ENCODE data around the gene KRT74.

Gene KRT74

DNA sequence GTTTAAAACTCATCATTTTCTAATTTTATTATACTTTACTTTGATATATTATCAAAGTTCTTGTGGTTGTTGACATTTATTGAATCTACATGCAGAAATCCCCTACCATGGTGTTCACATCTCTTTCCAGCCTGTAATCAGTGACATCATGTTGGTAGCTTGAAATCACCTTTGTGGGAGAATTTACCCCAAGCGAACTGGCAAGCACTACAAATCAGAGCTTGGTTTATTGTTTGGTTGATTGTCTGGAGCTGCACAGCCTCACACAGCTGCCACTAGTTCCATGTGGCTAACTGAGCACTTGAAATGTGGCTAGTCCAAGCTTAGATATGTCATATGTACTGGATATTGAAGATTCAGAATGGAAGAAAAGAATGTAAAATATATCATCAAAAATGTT, 38.1 kb downstream of the KRT74 start:
- DNase-seq (ENCODE audit: low read depth) = no peak

DNA sequence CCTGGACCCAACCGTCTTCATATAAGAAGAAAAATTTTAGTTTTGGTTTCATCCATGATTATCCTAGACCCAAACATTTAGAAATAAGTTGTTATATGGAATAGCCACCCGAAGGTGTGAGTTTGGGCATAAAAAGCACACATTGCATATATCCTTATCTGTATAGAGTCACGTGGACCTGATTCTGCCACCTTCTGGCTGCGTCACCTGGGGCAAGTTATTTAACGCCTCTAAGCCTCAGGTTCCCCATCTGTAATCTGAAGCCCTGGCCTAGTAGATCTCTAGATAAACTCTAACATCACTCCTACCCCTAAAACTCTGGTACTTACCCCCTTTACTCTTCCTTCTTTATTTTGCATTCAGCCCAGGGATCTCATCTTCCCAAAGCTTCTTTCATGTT, 39.2 kb downstream of the KRT74 start:
- no peak for DNase-seq (ENCODE audit: low read depth)

DNA sequence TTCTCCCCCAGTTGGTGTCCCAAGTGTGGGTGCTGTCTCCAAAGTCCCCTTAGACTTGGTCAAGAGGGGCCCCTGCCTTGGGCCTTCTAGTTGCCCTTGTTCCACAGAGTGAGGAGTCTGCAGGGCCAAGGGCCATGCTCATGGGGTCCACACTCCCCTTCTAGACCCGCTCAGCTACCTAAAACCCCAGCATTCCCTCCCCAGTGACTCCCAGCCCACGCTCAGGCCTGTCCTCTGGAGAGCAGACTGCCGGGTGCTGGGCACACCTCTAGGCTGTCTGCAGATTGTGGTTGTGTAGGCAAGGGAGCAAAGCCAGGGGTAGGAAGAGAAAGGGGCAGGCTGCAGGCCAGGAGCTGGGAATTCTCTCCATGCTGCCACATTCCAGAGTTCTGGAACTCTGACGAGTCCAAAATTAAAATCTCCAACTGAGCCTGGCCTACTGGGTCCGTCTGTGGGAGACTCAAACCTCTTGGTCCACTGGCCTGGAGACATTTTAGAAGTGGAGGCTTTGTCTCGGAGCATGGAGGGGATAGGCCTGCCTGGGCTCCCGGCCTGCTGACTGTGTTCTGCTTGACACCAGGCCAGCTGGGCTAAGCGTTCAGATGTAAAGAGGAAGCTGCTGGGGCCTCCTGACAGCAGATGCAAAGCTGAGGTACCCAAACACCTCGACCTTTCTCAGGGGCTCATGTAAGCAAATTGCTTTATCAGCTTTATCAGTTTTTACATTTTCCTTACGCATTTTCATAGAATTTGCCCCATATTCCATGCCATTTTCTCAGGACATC, 39.8 kb downstream of the KRT74 start:
- DNase-seq (ENCODE audit: low read depth) = no peak

DNA sequence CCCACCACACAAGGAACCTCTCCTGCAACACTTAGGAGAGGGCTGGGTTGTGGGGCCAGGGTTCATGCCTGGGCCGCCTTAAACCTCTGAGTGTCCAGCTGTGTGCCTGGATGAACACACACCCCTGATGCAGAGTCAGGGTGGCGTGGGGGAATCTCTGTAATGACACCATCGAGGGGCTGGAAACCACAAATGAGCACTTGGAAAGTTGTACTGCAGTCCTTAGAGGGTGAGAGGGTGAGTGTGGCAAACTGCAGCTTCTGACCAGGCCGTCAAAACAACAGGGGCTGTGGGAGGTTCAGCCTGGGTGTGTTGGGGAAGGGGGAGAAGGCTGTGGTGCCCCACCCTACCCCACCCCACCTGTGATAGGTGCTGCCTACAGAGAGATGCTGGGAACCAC, 41.0 kb downstream of the KRT74 start:
- no peak for DNase-seq (ENCODE audit: low read depth)

DNA sequence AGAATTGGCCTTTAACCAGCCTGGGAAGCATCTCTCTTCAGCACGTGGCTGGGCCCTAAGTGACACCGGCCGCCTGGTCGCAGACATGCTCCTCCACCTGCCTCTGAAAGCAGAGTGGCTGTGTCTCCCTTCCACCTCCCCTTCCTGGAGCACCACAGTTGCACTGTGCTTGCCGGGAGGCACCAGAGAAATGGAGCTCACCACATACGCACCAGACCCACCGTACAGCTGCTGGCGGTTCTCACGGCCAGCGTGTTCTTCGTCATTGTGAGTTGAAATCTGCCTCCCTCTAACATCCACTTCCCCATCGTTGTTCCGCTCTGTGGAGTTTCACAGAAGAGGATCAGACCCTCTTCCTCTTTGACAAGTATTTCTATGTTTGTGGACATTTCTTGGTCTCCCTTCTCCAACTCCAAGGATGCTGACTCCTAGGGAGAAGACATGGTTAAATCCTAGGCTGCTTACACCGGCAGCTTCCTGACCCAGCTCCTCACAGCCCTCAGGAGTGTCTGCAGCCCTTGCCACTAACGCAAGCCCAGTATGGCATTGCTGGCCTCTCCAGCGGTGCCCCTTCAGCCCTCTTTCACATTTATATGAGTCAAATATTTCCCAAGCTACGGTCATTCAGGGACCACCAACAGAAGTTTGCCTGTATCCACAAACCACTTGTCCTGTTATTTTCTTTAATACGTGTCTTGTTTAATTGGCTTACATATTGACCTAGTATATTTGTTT, 41.9 kb downstream of the KRT74 start:
- no peak for DNase-seq (ENCODE audit: low read depth)

DNA sequence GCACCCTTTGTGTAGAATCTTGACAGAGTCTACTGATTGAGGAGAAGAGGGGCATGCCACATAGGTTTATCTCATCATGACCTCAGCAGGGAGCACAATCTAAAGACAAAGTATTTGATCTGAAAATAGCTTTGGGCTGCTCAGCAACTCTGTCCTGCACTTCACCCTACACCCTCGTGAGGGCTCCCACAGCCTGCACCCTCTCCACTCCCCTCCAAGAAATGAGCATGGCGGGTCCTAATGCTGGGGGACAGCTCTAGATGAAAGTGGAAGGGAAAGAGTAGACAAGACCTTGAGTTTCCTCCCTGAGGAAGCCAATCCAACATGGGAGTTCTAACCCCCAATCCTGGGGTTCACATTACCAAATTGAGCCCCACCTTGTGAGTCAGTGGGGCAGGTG, 42.7 kb downstream of the KRT74 start:
- DNase-seq (ENCODE audit: low read depth) = no peak

DNA sequence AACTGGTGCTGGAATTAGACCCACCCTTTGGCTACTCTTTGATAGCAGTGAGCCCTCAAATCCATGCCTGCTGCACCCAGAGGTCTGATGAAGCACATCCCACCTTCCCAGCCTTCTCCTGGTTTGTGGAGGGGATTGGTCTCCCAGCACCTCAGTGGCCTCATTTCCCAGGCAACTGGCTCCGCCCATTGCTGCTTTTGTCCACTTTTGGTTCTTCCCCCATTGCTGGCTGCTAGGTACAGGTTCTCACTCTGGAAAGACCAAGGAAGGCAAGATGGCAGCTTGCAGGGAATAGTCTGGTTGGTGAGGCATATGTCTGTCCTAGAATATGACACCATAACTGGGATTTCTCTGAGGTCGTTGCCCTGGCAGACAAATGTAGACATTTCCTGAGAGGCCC, 43.3 kb downstream of the KRT74 start:
- no peak for DNase-seq (ENCODE audit: low read depth)

DNA sequence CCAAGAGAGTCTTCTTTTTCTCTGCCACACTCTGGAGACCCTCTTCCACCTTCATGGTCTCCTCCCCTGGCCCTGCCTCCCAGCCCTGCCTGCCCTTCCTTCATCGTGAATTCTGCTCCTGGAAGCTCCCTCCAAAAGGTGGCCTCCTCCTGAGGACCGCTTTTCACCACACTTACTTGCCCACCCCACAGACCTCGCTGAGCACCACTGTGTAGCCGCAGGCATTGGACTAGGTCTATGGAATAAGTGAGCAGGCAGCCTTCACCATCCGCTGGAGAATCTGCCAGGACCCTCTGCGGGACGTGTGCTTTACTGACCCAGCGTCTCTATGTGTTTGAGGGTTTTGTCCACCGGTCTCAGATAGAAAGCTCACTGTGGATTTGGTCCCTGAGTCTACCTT, 43.8 kb downstream of the KRT74 start:
- DNase-seq (ENCODE audit: low read depth) = no peak

DNA sequence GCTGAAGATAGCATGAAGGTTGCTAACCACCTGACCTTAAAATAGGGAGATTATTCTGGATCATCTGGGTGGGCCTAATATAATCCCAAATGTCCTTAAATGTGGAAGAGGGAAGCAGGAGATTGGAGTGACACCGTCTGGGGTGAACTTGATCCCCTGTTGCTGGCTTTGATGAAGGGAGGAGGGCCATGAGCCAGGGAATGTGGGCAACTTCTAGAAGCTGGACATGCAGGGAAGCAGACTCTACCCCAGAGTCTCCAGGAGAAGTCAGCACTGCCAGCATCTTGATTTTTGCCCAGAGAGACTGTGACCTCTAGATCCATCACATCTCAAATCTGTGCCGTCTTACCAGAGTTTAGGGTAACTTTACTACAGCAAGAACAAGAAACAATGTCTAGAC, 44.2 kb downstream of the KRT74 start:
- DNase-seq (ENCODE audit: low read depth) = no peak

DNA sequence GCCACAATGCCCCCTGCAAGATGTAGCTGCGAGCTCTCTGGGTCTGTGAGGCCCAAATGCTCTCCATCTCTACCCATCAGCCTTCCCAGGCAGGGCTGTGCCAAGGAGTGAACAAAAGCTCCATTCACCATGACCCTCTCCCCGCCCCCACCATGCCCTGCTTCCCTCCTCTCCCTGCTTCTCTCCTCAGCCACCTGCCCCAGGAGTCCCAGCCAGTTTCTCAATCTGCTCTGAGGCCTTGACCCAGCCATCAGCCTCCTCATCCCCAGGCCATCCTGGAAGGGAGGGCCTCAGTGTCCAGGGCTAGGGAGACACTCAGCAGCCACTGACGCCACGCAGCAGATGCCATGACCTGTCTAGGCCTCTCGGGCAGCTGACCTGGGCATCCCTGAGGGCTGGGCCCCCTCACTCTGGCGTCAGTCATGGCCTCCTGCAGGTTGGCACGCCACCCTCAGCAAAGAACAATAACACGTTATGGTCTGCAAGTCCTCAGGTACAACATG, 45.0 kb downstream of the KRT74 start:
- DNase-seq (ENCODE audit: low read depth) = no peak

DNA sequence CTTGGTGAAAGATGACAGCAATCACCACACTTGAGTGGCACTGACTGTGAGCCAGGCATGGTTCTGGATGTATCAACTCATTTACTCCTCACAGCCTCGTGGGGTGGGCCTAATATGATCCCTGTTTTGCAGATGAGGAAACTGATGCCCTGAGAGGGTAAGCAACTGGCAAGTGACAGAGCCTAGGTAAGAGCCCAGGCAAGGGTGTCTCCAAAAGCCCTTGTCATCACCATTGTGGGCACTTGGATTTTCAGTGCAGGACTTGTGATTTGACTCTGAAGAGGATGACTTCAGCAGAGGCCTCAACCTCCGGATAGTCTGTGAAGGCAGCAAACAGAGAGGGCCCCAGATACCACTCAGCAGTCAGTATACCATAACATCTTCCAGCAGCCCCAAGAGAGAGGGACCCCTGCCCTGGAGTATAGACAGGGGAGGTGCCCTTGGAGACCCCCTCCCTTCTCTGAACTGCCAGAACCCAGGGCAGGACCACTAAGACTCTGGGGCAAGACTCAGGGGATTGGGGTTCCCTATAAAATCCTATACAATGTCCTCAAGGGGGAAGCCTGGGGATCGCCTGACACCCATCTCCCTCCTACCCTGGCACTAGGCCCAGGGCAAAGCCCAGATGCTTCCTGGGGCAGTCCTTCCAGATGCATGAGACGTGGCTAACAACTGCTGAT, 46.4 kb downstream of the KRT74 start:
- DNase-seq (ENCODE audit: low read depth) = no peak

DNA sequence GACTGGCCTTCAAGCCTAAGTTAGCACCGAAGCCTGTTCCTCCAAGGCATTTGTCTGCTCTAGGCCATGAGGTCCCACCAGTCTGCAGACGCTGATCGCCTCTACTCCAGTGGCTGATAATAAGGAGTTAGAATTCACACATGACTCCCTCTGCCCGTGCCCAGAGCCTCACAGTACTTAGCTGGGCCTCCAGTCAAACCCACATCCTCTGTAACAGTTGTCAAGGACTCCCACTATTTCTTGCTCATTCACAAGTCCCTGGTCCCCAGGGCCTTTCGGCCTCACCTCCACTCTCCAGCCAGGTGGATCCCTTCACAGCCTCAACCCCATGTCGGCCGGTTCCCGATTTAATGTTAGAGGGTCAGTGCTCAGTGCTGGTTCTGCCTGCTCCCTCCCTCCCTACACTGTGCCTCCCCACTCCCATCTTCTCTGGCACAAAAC, 47.1 kb downstream of the KRT74 start:
- no peak for DNase-seq (ENCODE audit: low read depth)

DNA sequence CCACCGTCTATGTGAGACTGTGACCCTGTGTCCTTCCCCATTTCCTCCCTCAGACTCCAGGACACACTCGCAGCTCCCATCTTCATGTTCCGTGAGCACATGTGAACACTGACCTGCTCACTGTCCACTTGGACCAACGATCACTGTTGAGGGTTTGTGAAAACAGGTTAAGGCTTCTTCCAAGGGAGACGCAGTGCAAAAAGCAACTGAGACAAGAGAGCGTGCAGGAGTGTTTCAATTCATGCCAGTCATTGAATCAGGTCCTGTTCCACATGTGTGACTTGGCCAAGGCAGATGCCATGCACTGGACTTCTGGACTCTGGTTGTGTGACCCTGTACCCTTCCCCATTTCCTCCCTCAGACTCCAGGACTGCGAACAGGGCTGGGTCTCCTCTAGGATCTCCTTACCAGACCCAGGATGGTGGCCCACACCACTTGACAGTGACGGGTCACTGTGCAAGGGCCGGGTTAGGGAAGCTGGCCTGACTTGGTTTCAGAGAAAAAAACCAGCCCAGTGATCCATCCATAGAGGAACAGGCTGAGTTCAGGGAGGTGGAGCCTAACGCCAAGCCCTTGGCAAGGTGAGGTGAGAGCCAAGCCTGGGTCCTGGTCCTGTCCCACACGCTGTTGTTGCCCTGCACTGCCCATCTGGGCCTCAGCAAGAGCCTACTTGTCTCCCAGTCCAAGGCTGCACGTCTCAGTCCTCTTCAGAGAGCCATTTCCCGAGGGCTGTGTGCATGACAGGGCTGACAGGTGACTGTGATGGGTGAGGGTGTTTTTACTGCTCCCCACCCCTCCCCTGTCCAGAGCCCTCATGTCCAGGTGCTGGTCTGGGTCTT, 47.8 kb downstream of the KRT74 start:
- no peak for DNase-seq (ENCODE audit: low read depth)

DNA sequence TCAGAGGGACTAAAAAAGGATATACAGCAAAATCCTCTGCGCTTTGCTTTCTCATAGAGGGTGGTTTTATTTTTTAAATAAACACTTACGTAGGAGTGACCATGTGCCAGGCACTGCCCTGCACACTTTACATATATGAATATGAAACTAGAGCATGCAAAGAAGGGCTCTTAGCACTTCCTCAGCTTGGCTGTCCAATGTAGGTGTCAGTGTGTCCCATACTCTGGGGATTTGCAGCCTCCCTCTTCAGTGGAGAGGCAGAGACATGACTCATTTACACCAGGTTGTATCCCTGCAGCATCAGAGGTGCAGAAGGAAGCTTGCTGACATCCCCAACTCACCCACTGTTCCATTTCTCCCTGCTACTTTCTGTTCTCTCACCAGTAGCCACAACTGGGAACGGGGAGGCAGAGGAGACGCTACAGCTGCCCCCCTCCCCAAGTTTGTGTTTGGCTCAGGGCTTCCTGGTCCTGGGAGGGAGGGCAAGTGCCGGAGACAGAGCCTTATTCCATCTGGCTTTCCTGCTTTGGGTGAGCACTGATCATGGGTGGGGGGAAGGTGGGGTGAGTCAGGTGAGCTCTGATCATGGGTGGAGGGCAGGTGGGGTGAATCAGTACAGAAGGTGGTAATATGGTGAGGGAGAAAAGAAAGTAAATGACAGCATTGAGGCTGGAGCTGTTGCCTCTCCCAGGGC, 48.6 kb downstream of the KRT74 start:
- DNase-seq (ENCODE audit: low read depth) = peak; percentile 8

DNA sequence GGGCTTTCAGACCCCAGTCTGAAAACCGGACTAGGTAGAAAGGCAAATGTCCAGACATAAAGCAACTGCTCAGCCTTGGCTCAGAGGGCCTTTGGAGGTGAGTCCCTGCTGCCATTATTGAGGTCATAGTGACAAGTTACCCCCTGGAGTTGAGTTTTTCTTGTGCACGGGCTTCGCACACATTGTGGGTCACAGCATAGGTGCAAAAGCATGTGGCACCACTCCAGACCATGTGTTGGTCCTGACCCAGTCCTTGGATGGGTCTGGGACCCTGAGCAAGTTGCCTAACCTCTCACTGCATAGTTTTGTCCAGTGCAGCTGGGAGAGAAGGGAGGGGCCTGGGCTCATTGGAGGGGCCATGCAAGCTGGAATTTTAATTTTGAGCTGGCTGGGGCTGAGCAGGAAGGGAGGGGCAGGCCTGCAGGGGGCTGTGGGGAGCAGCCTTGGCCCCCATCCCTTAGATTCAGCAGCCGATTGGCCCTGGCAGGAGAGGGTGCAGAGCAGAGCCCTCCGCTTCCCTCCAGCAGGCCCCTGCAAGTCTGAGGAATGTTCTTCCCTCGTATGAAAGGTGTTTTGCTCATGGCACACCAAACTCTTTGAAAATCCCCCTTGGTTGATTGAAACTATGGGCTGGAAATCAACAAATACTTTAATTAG, 49.3 kb downstream of the KRT74 start:
- no peak for DNase-seq (ENCODE audit: low read depth)

DNA sequence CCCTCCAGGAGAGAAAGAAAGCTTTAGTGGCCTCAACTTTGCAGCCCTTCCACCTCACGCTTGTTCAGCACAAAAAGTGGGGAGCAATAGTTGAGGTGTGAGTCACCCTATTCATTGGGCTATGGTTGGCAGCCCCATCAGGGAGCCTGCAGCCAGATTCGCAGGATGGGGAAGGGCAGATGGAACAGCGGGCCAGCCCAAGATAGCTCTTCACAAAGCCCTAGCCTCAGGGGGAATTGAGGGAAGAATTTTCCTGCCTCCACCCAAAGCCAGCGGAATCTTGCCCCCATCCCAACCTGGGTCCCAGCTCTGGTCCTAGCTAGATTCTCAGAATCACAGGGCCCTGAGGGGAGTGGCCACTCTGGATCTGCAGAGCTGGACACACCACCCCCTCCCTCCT, 49.8 kb downstream of the KRT74 start:
- peak; percentile 25 for DNase-seq (ENCODE audit: low read depth)

DNA sequence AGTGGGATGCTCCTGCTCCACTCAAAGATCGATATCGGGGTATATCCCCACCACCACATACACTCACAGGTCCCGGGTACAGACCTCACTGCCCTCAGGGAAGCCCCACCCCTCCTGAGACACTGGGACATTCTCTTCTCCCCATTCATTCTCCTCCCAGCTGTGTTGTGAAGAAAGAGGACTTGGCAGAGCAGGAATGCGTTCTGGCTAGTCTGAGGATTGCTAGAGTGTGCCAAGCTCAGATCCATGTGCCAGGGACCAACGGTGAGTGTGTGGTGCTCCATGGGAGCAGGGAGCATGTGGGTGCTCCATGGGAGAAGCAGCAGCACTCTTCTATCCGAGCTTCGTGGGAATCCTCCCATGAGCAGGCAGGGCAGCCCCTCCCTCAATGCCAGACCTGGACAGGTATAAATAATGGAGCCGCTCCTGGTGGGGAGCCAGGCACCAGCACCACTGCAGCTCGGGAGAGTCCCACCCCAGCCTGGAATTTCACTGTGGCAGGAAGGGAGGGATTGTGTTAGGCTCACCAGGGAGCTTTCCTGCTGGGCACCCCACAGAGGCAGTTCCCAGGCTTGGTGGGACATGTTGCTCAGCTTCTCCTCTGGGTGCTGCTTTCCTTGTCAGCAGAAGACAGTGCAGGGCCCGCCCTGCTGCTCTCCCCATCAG, 51.2 kb downstream of the KRT74 start:
- peak; percentile 3 for DNase-seq (ENCODE audit: low read depth)

DNA sequence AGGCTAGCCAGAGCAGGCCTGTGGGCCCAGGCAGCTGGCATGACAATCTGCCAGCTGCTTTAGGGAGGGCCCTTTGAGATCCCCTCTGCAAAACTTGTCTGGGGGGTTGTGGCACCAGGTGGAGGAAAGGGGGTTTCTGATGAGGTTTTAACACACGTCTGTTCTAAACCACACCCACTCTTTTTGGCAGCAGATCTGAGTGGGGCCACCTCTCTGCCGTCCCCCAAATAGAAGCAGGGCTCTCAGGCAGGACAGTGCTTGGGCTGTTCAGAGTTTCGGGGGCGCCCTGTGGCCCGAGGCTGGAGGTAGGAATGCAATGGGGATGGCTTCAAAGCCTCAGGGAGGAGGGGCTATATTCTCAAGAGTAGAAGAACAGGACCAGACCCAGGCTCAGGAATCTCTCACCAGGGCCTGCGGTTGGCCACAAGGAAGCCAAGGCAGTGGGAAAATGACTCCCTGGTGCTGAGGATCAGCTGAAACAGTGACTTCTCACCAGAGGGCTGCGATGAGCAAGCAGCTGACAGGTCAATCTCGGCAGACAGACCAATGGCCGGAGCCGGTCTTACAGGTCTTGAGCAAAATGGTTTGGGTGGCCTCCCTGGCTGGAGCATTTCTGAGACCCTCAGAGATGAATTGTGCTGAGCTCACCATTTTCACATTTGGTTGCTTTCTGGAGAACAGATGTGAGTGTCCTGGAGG, 51.9 kb downstream of the KRT74 start:
- DNase-seq (ENCODE audit: low read depth) = peak; percentile 66

DNA sequence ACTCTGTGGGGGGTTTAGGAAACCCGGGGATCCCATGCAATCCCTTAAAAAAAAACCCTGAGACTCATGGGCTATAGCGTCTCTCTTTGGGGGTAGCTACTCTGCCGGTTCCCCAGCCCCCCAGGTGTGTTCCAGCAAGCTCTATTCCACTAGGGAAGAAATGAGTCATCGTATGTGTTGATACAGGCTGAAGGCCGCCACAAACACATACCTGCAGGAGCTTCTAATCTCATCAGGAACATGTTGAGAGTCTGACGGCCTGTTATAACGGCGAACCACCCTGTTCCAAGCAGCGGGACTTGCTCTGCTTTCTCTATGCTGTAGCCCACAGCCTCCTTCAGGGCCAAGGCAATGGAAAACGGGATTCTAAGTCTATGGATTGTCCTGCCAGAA, 52.5 kb downstream of the KRT74 start:
- DNase-seq (ENCODE audit: low read depth) = peak; percentile 19

Measured in ELR (cell line).